Muscle of leg (tissue), 16 donors: ENCODE results near the gene SLC52A3. TPM values are rescaled to one million over a fixed set of nuclear protein-coding genes. Genes with fewer than 3 reads are reported as not detected.
"Not testable (repeated sequence)": the region's sequence is repeated elsewhere in the genome, so short reads cannot be mapped to it uniquely, and the experiment has no call there.

Experiments used
- DNase-seq: peaks from one replicate; pipeline ENCODE4 v3.0.0; 2013
- H3K27ac ChIP-seq: one replicate; pipeline ENCODE4 v1.5.1; 2013; ENCODE audit warnings: mild to moderate bottlenecking, low read length, control low read depth
- H3K27me3 ChIP-seq: one replicate; pipeline ENCODE4 v1.6.1; 2013; ENCODE audit warnings: low read length; ENCODE audit not compliant: control insufficient read depth, insufficient read depth
- H3K36me3 ChIP-seq: one replicate; pipeline ENCODE4 v1.6.1; 2013; ENCODE audit warnings: low read length; ENCODE audit not compliant: control insufficient read depth, insufficient read depth
- H3K4me1 ChIP-seq: one replicate; pipeline ENCODE4 v1.6.1; 2013; ENCODE audit warnings: low read length; ENCODE audit not compliant: control insufficient read depth, insufficient read depth
- H3K4me3 ChIP-seq: one replicate; pipeline ENCODE4 v1.5.1; 2013; ENCODE audit warnings: low read length, control low read depth
- H3K9me3 ChIP-seq: replicated peaks from 2 replicates; pipeline ENCODE4 v1.6.1; 2013; ENCODE audit warnings: low read depth, low read length; ENCODE audit not compliant: control insufficient read depth
- WGBS: methylation state at CpG from one replicate; pipeline ENCODE4 v1.1.5; 2013; ENCODE audit warnings: missing lambda C conversion rate; ENCODE audit not compliant: insufficient coverage; 5-methylcytosine and 5-hydroxymethylcytosine counted together
- long read RNA-seq, 11 donors: transcript quantifications; one replicate each; lab custom pipeline, GENCODE V29; 2026
- polyA plus RNA-seq, 8 donors: library from polyadenylated mRNA; unstranded; fragments of 120-200 nt; gene quantifications; one replicate each; pipeline versions ENCODE4 v1.2.1 to v1.2.3, GENCODE V29; 2013; ENCODE audit warnings: inconsistent platforms in 1 of 8, low replicate concordance in 1 of 8; ENCODE audit not compliant: insufficient read length in 8 of 8, insufficient read depth in 1 of 8
- total RNA-seq: library from RNA; stranded (reverse); fragments of 120-200 nt; gene quantifications from one replicate; pipeline ENCODE4 v1.2.4, GENCODE V29; 2013

SLC52A3 gene
- total RNA-seq = 0.22 TPM
- under 1 TPM; 0.26 to 0.69 (median 0.50) TPM for polyA plus RNA-seq
- long read RNA-seq, donor 1 = 0 reads
- long read RNA-seq, donor 2 = 0 reads
- long read RNA-seq, donor 3 = 0 reads
- long read RNA-seq, donor 4, partial matches to known transcripts = 0 of 1 reads
- long read RNA-seq, donor 4, other reads (novel, unspliced or antisense) = 0 of 1 reads
- long read RNA-seq, donor 5 = 0 reads
- long read RNA-seq, donor 6 = 0 reads
- long read RNA-seq, donor 7 = 0 reads
- long read RNA-seq, donor 8 = 0 reads
- long read RNA-seq, donor 9 = 0 reads
- long read RNA-seq, donor 10, partial matches to known transcripts = 0 of 1 reads
- long read RNA-seq, donor 10, other reads (novel, unspliced or antisense) = 0 of 1 reads
- long read RNA-seq, donor 11 = 0 reads

DNA sequence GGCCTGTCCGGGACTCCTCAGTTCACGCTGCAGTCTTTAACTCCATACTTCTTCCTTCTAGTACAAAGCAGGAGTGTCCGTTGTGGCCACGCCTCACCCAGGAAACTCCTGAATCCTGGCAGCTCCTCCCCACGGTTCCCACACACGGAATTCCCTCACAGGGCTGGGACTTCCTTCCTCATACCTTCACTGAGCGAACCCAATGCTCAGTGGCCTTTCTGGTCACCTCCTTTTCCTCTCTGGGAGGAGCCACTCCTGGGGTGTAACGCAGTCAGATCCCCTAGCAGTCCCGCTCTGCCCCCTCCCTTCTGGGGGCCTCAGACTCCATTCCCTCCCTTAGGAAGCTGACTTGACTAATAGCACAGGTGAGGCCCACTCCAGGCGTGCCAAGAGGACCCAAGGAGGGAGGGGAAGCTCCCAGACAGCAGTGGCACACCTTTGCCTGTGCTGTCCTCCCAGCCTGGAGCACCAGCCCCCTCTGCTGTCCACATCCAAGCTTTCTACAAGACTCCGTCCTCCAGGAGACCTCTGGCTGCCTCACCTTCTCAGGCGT is at the start of gene SLC52A3:
Gene SLC52A3, minus strand, starts transcription at position 75 of the 553 bp plus-strand sequence. CDS start 2,726 bp downstream, outside the sequence.
- no peak for DNase-seq
- peaks cover 2% of the 10 kb centered on the region for H3K9me3 ChIP-seq
- no peaks in the 10 kb centered on the region for H3K27me3 ChIP-seq
- H3K27ac ChIP-seq = no peak within 1 kb of the TSS
- no peaks in the 10 kb centered on the region for H3K4me1 ChIP-seq
- no peaks in the 10 kb centered on the region for H3K36me3 ChIP-seq
- 50% methylated on average over 11 of the region's 12 CpGs for WGBS
- no peak within 1 kb of the TSS for H3K4me3 ChIP-seq

DNA sequence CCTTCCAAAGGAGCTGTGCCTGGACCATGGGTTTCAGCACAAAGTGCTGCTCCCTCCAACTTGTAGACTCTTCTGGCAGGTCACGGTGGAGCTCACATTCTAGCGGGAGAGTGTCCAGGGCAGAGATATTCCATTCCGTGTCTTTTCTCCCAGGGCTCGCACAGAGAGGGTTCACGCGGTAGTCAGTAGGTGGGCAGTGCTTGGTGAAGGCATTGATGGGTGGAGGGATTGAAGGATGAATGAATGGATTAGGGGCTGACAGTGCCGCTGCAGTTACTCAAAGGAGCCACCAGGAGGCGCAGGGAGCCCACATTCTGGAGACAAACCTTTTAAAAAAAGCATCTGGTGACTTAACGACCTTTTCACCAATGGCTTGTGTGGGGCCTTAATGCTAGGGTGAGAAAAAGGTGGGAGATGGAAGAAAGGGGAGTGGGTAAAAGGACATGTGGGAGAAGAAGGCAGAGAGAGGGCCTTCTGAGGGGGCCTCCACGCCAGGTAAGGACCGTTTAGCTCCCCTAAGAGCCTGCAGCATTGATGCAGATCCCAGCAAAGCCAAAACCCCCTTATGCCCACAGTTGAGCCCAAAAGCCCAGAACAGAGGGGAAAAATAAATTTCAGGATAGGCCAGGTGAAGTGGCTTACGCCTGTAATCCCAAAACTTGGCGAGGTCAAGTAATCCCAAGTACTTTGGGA is 47.8 kb upstream of the SLC52A3 start:
- peak; percentile 56 for DNase-seq
- peaks cover 3% of the 10 kb centered on the region for H3K4me1 ChIP-seq
- H3K9me3 ChIP-seq = no peaks in the 10 kb centered on the region
- 0% methylated on average over 3 of the region's 13 CpGs for WGBS
- no peaks in the 10 kb centered on the region for H3K36me3 ChIP-seq
- no peak overlapping the region for H3K4me3 ChIP-seq
- no peak overlapping the region for H3K27ac ChIP-seq
- H3K27me3 ChIP-seq = peaks cover 2% of the 10 kb centered on the region

DNA sequence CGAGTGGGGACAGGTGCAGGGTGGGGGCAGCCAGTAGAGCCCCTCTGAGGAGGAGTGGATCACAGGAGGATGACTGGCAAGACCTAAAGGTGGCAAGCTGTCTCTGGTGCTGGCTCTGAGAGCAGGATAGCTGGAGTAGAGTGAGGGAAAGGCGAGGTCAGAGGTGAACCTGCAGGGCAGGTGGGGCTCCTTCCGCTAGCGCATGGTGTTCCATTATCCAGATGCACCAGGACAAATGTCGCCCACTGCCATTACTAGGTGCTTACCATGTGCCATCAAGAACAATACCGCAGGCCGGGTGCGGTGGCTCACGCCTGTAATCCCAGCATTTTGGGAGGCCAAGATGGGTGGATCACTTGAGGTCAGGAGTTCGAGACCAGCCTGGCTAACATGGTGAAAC is 46.9 kb upstream of the SLC52A3 start:
- H3K4me3 ChIP-seq = no peak overlapping the region
- H3K9me3 ChIP-seq = no peaks in the 10 kb centered on the region
- H3K36me3 ChIP-seq = no peaks in the 10 kb centered on the region
- no peak overlapping the region for H3K27ac ChIP-seq
- H3K4me1 ChIP-seq = peaks cover 2% of the 10 kb centered on the region
- WGBS = 94% methylated on average over 10 of the region's 10 CpGs
- peaks cover 2% of the 10 kb centered on the region for H3K27me3 ChIP-seq
- DNase-seq = no peak

DNA sequence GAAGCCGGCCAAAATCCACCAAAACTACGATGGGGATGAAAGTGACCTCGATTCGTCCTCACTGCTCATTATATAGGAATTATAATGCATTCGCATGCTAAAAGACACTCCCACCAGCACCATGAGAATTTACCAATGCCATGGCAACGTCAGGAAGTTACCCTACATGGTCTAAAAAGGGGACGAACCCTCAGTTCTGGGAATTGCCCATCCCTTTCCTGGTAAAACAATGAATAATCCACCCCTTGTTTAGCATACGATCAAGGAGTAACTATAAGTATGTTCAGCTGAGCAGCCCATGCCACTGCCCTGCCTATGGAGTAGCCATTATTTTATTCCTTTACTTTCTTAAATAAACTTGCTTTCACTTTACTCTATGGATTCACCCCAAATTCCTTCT is 45.1 kb upstream of the SLC52A3 start:
- DNase-seq = no peak
- Histone ChIP-seq H3K4me3 (no peak overlapping the region), H3K9me3 (no peaks in the 10 kb centered on the region), H3K4me1 (no peaks in the 10 kb centered on the region), H3K27ac (no peak overlapping the region), H3K27me3 (peaks cover 2% of the 10 kb centered on the region), H3K36me3 (no peaks in the 10 kb centered on the region)
- WGBS = 76% methylated on average over 8 of the region's 8 CpGs

DNA sequence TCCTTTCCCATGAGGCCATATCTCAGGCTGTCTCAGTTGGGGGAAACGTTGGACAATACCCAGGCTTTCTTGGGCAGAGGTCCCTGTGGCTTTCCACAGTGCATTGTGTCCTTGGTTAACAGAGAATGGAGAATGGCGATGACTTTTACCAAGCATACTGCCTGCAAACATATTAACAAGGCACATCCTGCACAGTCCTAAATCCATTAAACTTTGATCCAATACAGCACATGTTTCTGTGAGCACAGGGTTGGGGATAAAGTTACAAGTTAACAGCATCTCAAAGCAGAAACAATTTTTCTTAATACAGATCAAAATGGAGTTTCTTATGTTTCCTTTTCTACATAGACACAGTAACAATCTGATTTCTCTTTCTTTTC is 44.1 kb upstream of the SLC52A3 start:
- not testable (repeated sequence) for H3K36me3 ChIP-seq, H3K9me3 ChIP-seq, H3K27me3 ChIP-seq, H3K4me3 ChIP-seq, H3K4me1 ChIP-seq, DNase-seq, H3K27ac ChIP-seq
- WGBS = no CpG with 5 or more reads among the region's 2 CpGs

DNA sequence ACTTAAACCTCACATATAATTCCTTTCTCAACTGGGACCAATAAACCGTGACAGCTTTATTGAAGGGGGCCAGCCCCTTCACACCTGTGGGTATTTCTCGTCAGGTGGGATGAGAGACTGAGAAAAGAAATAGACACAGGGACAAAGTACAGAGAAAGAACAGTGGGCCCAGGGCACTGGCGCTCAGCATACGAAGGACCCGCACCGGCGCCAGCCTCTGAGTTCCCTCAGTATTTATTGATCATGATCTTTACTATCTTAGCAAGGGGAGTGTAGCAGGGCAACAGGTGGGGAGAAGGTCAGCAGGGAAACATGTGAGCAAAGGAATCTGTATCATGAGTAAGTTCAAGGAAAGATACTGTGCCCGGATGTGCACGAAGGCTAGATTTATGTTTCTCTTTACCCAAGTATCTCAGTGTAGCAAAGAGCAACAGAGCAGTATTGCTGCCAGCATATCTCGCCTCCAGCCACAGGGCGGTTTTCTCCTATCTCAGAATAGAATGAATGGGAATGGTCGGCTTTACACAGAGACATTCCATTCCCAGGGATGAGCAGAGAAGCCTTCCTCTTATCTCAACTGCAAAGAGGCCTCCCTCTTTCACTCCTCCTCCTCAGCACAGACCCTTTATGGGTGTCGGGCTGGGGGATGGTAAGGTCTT is 43.6 kb upstream of the SLC52A3 start:
- DNase-seq, H3K4me3 ChIP-seq, H3K36me3 ChIP-seq, H3K4me1 ChIP-seq, H3K27me3 ChIP-seq, H3K27ac ChIP-seq, H3K9me3 ChIP-seq: not testable (repeated sequence)
- 78% methylated on average over 6 of the region's 13 CpGs for WGBS

DNA sequence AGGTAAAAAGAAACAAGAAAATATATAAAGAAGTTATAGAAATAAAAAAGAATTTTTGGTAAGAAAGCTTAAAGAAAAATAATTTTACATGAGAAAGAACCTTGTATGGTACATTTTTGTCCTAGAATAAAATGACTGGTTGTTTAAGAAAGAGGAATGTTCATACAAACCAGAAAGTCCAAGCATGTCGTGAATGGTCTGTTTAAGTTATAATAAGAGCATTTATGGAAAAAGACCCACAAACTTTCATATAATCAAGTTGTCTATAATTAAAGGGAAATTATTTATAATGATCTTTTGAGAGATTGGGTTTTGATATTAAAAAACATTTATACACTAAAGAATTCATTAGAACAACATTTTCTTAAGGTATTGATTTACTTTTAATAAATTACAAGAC is 37.4 kb upstream of the SLC52A3 start:
- Histone ChIP-seq H3K27me3 (no peaks in the 10 kb centered on the region), H3K4me3 (no peak overlapping the region), H3K27ac (no peak overlapping the region), H3K4me1 (no peaks in the 10 kb centered on the region), H3K9me3 (no peaks in the 10 kb centered on the region), H3K36me3 (no peaks in the 10 kb centered on the region)
- no peak for DNase-seq
- WGBS = no CpG with 5 or more reads among the region's 1 CpG

DNA sequence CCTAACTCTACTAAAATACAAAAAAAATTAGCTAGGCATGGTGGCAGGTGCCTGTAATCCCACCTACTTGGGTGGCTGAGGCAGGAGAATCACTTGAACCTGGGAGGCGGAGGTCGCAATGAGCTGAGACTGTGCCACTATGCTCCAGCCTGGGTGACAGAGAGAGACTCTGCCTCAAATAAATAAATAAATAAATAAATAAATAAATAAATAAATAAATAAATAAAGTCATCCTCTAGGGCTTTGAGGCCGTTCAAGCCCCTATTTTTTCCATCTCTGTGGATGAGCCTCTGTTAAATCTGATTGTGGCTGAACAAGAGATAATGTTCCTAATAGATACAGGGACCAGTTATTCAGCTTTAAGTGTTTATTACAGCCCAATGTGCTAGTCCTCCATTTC is 33.4 kb upstream of the SLC52A3 start:
- Histone ChIP-seq H3K4me1 (no peaks in the 10 kb centered on the region), H3K27ac (no peak overlapping the region), H3K36me3 (no peaks in the 10 kb centered on the region), H3K4me3 (no peak overlapping the region), H3K27me3 (no peaks in the 10 kb centered on the region), H3K9me3 (no peaks in the 10 kb centered on the region)
- DNase-seq = no peak
- no CpG with 5 or more reads among the region's 3 CpGs for WGBS

DNA sequence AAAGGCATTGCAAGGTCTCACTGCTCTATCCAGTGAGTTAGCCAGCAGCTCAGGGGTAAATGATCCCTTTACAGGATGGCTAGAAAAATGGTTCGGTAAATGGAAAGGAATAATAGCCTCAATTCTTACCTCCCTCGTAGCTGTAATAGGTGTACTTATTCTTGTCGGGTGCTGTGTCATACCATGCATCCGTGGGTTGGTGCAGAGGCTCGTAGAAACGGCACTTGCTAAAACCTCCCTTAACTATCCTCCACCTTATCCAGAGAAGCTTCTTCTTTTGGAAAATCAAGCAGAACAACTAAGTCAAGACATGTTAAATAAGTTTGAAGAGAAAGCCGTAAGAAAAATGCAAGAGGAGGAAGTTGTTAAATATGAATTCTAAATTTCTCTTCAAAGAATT is 31.7 kb upstream of the SLC52A3 start:
- not testable (repeated sequence) for H3K36me3 ChIP-seq, H3K27me3 ChIP-seq, H3K27ac ChIP-seq, H3K4me1 ChIP-seq, DNase-seq, H3K4me3 ChIP-seq, H3K9me3 ChIP-seq
- no CpG with 5 or more reads among the region's 7 CpGs for WGBS

DNA sequence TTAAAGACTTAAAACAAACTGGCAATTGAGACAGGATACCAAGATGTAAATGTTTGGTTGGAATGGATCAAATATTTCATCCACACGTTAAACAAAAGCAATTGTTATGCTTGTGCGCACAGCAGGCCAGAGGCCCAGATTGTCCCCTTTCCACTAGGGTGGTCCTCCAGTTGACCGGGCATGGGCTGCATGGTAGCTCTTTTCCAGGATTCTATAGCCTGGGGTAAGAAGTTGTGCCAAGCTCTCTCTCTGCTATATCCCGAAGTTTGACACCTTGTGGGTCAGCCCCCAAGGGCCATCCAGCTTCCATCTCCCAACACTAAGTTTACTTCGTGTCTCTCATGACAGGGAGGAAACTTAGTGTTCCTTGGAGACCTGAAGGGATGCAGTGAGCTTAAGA is 30.4 kb upstream of the SLC52A3 start:
- not testable (repeated sequence) for H3K4me1 ChIP-seq, DNase-seq, H3K9me3 ChIP-seq, H3K27ac ChIP-seq, H3K4me3 ChIP-seq, H3K36me3 ChIP-seq, H3K27me3 ChIP-seq
- 90% methylated on average over 2 of the region's 5 CpGs for WGBS
